ENCODE results near the gene NTM. TPM values are rescaled to one million over a fixed set of nuclear protein-coding genes. Genes with fewer than 3 reads are reported as not detected.

Gene NTM
- total RNA-seq, 1 donor from 2014 or later = 158 TPM

GRCh38 chr11:131978351-131978750, 607.9 kb downstream of the NTM start:
- no peak for DNase-seq

DNA sequence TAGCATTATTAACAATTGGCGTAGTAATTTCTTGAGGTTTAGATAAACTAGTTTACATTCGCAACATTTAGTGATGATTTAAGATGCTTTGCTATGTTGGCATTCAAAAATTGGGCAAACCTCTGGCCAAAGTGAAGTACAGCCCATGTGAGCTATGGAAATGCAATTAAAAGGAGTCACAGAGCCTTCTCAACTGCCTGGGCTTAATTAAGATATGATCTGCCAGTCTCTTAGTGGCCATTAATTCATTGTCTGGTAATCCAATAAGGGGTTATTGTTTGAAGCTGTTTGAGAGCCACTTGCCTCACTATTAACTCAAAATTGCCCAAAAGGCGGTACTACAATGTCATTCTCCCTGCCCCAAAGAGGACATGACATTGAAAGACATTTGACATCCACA, 608.9 kb downstream of the NTM start:
- DNase-seq = no peak

DNA sequence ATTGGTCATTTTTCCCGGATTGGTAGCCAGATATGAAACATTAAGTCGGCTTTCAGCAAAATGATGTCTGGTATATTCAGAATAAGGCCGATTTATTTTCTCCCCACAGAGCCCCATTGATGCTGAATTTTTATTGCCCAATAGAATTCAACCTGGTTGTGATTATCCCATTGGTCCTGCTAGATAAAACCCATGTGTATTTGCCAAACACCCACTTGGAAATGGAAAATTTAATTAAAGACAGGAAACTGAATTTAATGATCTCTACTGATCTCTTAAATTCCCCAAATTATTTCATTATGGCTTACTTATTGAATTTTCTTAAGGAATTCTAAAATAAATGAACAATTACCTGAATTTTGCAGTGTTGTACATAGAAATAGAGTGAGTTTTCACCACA, 609.8 kb downstream of the NTM start:
- DNase-seq = no peak

DNA sequence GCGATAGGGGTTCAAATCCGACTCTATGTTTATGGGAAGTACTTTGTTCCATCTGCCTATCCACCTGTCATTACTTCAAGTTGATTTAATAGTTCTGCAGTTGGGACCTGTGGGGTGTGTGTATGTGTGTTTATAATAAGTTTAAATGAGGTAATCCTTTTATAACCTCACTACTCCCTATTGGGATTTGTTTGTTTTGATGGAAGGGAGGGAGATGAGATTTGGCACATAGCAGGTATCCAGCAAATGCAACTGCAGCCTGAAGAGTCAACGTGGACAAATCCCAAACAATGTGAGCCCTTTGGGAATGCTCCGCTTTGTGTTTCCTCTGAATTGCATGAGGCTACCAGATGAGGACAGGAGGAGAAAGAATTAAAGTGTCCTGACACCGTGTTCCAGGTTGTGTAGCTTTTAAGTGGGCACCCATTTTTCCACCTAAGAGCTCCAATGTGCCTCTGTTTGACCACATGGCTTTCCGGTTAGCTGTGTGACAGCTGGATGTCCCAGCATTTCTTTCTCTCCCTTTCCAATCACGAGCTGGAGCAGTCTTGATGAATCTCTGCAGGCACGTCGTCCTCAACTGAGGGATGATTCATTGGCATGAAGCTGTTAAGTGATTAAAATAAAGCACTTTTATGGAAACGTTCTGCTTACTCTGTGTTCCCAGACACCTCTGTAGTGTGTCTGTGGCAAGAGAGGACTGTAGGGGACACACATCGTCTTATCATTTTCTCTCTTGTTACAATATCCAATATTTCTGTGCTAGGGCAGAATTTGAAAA, 610.7 kb downstream of the NTM start:
- peak; percentile 20 for DNase-seq

- no peak for DNase-seq
Measured at GRCh38 chr11:131982154-131982553, 611.7 kb downstream of the NTM start.

DNA sequence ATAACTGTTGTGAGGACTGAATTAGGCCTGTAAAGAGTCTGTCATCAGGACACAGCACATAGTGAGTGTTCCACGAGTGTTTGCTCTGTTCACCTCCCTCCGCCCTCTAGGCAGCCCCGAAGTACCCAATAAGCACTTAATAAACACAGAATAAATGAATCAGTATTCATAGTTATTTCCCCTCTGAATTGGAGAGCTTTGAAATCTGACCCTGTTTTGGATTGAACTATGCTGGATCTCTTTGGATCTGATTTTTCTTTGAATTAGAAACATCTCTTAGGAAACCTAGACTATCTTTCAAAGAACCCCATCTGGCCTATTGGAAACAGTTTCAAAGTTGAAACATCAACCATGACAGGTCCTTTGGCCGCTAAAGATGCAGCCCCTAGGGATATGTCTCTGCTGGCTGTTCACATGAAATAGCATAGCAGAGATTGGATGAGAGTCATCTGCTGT, 615.5 kb downstream of the NTM start:
- DNase-seq = no peak

GRCh38 chr11:131987703-131988102, 617.3 kb downstream of the NTM start:
- DNase-seq = no peak

DNA sequence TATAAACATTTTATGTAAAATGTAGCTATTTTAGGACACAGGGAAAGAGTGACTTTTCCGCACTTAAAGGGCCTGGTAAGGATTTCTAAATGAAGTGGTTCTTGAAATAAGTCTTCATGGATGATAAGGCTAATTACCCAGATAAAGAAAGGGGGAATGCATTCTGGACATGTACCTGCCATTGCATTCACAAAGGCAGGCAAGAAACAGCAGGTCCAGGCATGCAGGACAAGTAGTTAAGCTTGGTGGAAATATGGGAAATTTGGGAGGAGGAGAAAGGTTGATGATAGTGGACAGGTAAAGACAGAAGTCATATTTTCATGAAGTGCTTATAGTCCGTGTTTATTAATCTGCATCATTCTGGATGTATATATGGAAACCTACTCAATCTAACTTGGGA, 621.2 kb downstream of the NTM start:
- DNase-seq = no peak

DNA sequence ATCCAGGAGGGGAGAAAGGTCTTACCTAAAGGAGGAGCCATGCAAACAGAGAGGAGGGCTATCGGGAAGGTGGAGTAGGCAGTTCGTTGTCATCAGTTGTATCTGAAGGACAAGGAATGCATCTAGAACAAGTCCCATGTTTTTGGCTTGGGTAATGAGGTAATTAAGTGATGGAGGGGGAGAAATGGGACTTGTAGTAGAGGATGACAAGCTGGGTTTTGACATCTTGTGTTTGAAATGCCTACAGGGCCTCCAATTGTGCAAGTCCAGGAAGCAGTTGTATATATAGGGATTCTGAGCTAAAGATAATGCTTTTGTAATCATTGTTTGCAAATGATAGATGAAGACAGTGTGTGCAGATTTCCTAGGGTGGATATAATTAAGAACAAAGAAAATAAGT, 622.8 kb downstream of the NTM start:
- no peak for DNase-seq

DNA sequence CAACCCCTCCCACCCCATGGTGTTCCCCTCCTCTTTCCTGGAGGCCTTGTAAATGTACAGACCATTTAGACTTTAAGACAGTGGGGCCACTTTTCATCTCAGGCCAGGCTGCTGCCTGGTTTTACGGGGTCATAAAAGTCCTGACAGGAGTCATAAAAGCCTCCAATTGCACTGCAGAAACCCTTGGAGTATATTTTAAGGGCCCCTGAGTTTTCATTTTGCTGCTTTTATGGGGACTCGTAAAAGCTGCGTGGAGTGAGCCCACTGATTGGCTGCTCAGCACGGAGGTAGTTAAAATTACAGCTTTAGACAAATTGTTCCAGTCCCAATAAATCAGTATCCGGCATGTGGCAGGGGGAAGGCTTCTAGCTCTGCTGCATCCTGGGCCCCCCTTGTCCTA, 627.6 kb downstream of the NTM start:
- DNase-seq = no peak

DNA sequence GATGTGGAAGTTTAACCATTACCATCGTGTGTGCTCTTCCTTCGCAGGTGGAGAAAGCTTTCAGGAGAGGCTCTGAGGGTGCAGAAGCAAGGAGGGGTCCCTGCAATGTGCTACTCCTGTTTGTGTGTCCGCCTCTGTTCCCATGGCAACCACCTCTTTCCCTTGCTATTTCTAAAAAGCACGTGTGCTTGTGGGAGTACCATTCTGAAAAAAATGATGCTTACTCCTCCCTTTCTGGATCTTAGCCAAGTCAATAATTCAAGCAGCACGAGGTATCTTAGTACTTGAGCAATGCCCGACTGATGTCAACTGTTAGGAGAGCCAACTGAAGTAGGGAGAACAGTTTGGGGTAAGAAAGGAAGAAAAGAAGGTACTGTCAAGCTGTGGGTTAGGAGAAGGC, 628.7 kb downstream of the NTM start:
- no peak for DNase-seq

DNA sequence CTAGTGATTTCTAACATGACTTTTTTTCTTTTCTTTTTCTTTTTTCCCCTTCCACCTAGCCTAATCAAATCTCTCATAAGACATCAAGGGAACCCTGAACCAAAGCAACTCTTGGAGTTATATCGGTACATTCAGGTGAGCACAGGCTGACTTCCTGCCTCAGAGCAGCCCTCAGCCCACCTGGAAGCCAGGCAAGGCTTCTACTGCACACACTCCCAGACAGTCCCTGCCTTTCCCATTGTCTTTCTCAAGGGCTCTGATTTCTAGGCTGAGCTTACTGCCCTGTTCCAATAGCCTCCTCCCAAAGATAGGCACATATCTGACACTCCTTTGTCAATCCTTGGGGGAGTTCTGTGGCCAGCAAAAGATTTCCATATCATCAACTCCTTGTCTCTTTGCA, 629.5 kb downstream of the NTM start:
- no peak for DNase-seq

DNA sequence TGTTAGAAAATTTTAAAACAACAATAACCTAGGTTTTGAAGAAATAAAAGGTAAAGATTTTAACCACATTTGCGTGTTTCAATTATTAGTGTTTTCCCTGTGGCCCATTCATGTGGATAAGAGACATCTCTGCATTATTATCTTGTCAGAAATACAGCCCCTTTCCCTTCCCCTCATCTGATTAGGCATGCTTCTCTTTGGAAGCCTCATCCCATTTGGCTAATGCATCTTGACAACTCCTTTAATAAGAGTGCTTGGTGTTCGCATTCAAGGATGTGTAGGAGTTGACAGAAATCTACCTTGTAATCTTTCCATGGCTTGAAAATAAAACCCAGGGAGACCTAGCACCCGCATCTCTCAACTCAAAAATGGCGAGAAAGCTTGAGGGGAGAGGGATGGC, 635.5 kb downstream of the NTM start:
- no peak for DNase-seq

DNA sequence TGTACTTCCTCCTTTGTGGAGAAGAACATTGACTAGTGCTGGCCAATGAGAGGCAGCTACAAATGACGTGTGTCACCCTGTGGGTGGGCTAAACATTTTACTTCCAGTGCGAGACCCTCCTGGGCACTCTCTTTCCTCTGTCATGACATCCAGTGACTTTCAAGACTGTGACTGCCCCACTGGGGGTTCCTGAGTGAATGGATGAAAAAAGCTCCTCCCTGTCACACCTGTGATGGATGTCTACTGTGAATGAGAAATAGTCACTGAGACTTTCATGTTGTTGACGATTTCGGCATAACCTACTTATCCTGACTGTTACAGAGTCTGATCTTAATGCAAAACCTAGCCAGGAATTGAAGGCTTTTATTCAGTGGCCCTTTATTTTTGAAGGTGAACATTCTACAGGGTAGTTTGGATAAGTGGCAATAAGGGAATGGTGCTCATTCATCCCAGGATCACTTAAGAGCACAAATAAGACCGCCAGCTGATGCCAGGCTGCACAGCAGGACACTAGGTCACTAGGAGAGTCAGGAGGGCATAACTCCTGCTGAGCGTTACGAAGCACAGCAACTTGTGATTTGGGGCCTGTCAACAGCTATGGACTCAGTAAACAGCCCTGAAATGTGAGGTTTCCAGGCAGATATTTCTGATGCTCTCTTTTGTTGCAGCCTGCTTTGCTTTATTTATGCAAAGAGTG, 636.6 kb downstream of the NTM start:
- DNase-seq = no peak

- no peak for DNase-seq
Measured at GRCh38 chr11:132008226-132008625, 637.8 kb downstream of the NTM start.

GRCh38 chr11:132008872-132009271, 638.5 kb downstream of the NTM start:
- no peak for DNase-seq

DNA sequence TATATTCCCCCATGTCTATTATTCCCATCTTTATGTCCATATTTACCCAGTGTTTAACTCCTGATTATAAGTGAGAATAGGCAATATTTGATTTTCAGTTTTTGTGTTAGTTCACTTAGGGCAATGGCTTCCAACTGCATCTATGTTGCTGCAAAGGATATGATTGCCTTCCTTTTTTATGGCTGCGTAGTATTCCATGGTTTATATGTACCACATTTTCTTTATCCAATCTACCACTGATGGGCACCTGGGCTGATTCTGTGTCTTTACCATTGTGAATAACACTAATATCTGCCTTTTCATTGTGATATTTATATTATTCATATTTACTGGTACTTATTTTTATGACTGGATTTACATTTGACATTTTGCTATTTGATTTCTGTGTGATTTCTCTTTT, 649.6 kb downstream of the NTM start:
- DNase-seq = no peak

- DNase-seq = no peak
Measured at GRCh38 chr11:132022285-132022684, 651.9 kb downstream of the NTM start.

GRCh38 chr11:132022733-132023478, 652.5 kb downstream of the NTM start:
- DNase-seq = no peak

DNA sequence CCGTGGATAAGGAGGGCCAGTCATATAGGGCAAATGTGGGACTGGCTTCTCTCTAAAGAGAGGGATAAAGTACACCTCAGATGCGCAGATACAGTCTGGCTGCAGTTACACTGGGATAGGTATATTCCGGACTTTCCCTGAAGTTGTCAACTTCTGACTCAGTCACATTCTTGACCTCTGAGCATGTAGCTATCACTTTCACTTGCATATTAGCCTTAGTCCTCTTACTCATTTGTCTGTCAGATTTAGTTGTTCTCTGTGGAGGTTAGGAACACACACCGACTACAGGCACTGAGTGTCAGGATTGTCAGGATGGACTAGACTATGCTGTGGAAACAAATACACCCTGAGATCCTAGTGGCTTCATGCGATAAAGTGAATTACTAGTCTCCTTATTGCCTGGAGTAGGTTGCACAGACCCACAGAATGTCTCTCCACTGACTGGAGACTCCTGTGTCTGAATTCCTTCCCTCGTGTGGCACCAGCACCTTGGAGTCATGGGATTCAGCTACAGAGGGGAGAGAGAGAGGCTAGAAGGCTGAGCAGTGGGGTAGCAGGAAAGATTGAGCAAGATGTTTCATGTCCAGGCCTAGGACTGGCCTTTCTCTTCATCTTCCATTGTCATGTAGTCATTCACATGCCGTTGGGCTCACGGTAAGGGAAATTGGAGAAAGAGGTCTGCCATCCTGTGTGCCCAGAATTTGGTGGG, 654.3 kb downstream of the NTM start:
- DNase-seq = no peak

GRCh38 chr11:132026746-132027145, 656.3 kb downstream of the NTM start:
- DNase-seq = no peak

- DNase-seq = no peak
Measured at GRCh38 chr11:132028380-132029240, 658.2 kb downstream of the NTM start.

Measured in occipital lobe (tissue), 2 donors.